Nephron progenitor cell (in vitro differentiated cells): ENCODE measurements around the gene PIMREG.
A peak's percentile ranks its signal among the peaks of the same experiment; 100 is the strongest.

ENCODE experiments used
- DNase-seq: peaks from one replicate; pipeline ENCODE4 v3.0.0; 2021
- H3K27ac Mint-ChIP-seq: 2 replicates; pipeline ENCODE4 v1.8.0; 2021; ENCODE audit warnings: mild to moderate bottlenecking, moderate library complexity, mixed read lengths
- H3K27me3 Mint-ChIP-seq: 2 replicates; pipeline ENCODE4 v1.8.0; 2021; ENCODE audit warnings: mild to moderate bottlenecking, low read depth, mixed read lengths; ENCODE audit not compliant: poor library complexity
- H3K36me3 Mint-ChIP-seq: 2 replicates; pipeline ENCODE4 v1.8.0; 2021; ENCODE audit warnings: low read depth, mixed read lengths
- H3K4me1 Mint-ChIP-seq: 2 replicates; pipeline ENCODE4 v1.8.0; 2021; ENCODE audit warnings: mixed read lengths
- H3K4me3 Mint-ChIP-seq: 2 replicates; pipeline ENCODE4 v1.8.0; 2021; ENCODE audit warnings: mild to moderate bottlenecking, moderate library complexity, mixed read lengths
- H3K9me3 Mint-ChIP-seq: 2 replicates; pipeline ENCODE4 v1.8.0; 2021; ENCODE audit warnings: mild to moderate bottlenecking, moderate library complexity, mixed read lengths
- TF ChIP-seq, protein P1 (sequence below): fragments of 200-600 bp; sonication (generic); IDR thresholded peaks from 2 replicates; pipeline ENCODE4 v1.5.0; 2021; ENCODE audit warnings: antibody characterized with exemption

PIMREG gene

GRCh38 chr17:6471531-6472465 lies 27.5 kb downstream of the PIMREG start:
- TF ChIP-seq, protein P1, sequence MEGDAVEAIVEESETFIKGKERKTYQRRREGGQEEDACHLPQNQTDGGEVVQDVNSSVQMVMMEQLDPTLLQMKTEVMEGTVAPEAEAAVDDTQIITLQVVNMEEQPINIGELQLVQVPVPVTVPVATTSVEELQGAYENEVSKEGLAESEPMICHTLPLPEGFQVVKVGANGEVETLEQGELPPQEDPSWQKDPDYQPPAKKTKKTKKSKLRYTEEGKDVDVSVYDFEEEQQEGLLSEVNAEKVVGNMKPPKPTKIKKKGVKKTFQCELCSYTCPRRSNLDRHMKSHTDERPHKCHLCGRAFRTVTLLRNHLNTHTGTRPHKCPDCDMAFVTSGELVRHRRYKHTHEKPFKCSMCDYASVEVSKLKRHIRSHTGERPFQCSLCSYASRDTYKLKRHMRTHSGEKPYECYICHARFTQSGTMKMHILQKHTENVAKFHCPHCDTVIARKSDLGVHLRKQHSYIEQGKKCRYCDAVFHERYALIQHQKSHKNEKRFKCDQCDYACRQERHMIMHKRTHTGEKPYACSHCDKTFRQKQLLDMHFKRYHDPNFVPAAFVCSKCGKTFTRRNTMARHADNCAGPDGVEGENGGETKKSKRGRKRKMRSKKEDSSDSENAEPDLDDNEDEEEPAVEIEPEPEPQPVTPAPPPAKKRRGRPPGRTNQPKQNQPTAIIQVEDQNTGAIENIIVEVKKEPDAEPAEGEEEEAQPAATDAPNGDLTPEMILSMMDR: no peak
- Mint-ChIP-seq H3K4me1 (peaks cover 28% of the 10 kb centered on the region), H3K36me3 (peaks cover 5% of the 10 kb centered on the region), H3K9me3 (peaks cover 15% of the 10 kb centered on the region), H3K4me3 (no peak overlapping the region), H3K27ac (no peak overlapping the region), H3K27me3 (peaks cover 21% of the 10 kb centered on the region)
- no peak for DNase-seq

GRCh38 chr17:6472517-6472916 lies 28.3 kb downstream of the PIMREG start:
- TF ChIP-seq, protein P1: no peak
- DNase-seq: no peak
- Mint-ChIP-seq H3K27ac (no peak overlapping the region), H3K4me3 (no peak overlapping the region), H3K36me3 (peaks cover 5% of the 10 kb centered on the region), H3K9me3 (peaks cover 13% of the 10 kb centered on the region), H3K4me1 (peaks cover 35% of the 10 kb centered on the region), H3K27me3 (peaks cover 24% of the 10 kb centered on the region)

DNA sequence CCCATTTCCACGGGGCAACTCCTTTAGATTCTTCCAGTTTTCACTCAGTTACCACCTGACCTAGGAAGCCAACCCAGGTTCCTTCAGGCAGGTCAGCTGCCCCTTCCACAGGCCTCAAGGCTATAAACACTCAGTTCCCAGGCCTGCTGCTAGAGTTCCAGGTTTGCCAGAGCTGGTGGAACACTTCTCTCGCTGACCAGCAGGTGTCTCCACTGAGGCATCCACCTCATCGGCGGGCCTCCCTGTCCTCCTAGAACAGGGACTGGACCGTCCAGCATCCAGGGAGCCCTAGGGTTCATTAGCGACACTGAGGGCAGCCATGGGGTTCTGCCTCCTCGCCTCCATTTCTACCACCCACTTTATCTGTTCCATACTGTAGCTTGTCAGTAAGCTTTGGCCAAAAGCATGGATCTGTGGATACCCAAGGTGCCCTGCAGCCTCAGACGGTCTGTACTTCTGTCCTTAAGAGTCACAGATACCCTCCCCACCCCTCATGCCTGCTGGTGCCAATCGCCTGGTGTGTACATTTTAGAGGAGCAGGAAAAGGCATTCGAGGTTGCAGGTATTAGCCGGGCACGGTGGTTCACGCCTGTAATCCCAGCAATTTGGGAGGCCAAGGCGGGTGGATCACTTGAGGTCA lies 29.0 kb downstream of the PIMREG start:
- Mint-ChIP-seq H3K27me3 (peaks cover 20% of the 10 kb centered on the region), H3K9me3 (peaks cover 8% of the 10 kb centered on the region), H3K27ac (peak overlapping the region; percentile 79), H3K4me3 (no peak overlapping the region), H3K4me1 (peaks cover 36% of the 10 kb centered on the region), H3K36me3 (peaks cover 5% of the 10 kb centered on the region)
- TF ChIP-seq, protein P1: peak; percentile 97
- peak; percentile 89 for DNase-seq

- H3K9me3 Mint-ChIP-seq: no peaks in the 10 kb centered on the region
- no peak for DNase-seq
- no peak overlapping the region for H3K4me3 Mint-ChIP-seq
- no peak overlapping the region for H3K27ac Mint-ChIP-seq
- H3K27me3 Mint-ChIP-seq: peaks cover 16% of the 10 kb centered on the region
- peaks cover 44% of the 10 kb centered on the region for H3K4me1 Mint-ChIP-seq
- TF ChIP-seq, protein P1: no peak
- H3K36me3 Mint-ChIP-seq: no peaks in the 10 kb centered on the region
These were observed 30.1 kb downstream of the PIMREG start for GRCh38 chr17:6474376-6474775.

DNA sequence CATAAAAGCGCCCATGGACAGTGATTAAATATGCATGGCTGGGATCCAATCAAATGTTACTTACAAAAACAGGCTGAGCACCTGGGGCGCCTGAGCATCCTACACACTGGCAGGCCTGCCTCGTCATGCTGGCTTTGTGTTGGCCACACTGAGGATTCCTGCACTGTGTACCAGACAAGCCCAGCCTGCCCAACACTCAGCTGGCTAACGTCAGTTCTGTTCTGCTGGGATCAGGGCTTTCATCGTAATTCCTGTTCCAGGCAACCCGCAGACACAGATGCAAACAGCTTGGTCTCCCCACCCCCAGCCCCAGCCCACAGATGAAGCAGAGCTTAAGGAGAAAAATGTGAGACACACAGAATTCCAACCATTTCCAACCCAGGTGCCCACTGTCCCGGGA lies 30.7 kb downstream of the PIMREG start:
- TF ChIP-seq, protein P1: no peak
- Mint-ChIP-seq H3K27ac (peak overlapping the region; percentile 78), H3K9me3 (no peaks in the 10 kb centered on the region), H3K36me3 (no peaks in the 10 kb centered on the region), H3K4me3 (no peak overlapping the region), H3K4me1 (peaks cover 49% of the 10 kb centered on the region), H3K27me3 (peaks cover 16% of the 10 kb centered on the region)
- no peak for DNase-seq
